Brain pericyte (primary cell): ENCODE results near the gene HNRNPUL2.

Source experiments
- DNase-seq: peaks from one replicate; pipeline ENCODE4 v3.0.0-alpha.2; 2012; ENCODE audit warnings: low read depth, low spot score

HNRNPUL2 gene

GRCh38 chr11:62726915-62727164, 417 bp downstream of the HNRNPUL2 start:
- DNase-seq = no peak

- no peak for DNase-seq
These were observed 922 bp downstream of the HNRNPUL2 start for GRCh38 chr11:62726156-62726914.

- no peak for DNase-seq
These were observed 1.6 kb downstream of the HNRNPUL2 start for GRCh38 chr11:62725646-62726045.

- no peak for DNase-seq
These were observed 3.1 kb downstream of the HNRNPUL2 start for GRCh38 chr11:62724171-62724570.

- no peak for DNase-seq
These were observed 5.3 kb downstream of the HNRNPUL2 start for GRCh38 chr11:62721994-62722393.

- no peak for DNase-seq
These were observed 7.8 kb downstream of the HNRNPUL2 start for GRCh38 chr11:62719302-62719978.

GRCh38 chr11:62716816-62717215, 10.4 kb downstream of the HNRNPUL2 start:
- no peak for DNase-seq

GRCh38 chr11:62716206-62716605, 11.1 kb downstream of the HNRNPUL2 start:
- DNase-seq = no peak

- DNase-seq = no peak
These were observed 11.8 kb downstream of the HNRNPUL2 start for GRCh38 chr11:62715150-62716130.

GRCh38 chr11:62713343-62713742, 13.9 kb downstream of the HNRNPUL2 start:
- no peak for DNase-seq

GRCh38 chr11:62712861-62713260, 14.4 kb downstream of the HNRNPUL2 start:
- DNase-seq = no peak

GRCh38 chr11:62712276-62712812, 14.9 kb downstream of the HNRNPUL2 start:
- no peak for DNase-seq

GRCh38 chr11:62710001-62710345, 17.3 kb downstream of the HNRNPUL2 start:
- no peak for DNase-seq

GRCh38 chr11:62709247-62710000, 17.8 kb downstream of the HNRNPUL2 start:
- peak; percentile 91 for DNase-seq

GRCh38 chr11:62708793-62709192, 18.5 kb downstream of the HNRNPUL2 start:
- DNase-seq = no peak

GRCh38 chr11:62708392-62708791, 18.9 kb downstream of the HNRNPUL2 start:
- DNase-seq = no peak

- DNase-seq = no peak
These were observed 19.9 kb downstream of the HNRNPUL2 start, which contains the start of the genes BSCL2 and GNG3 for GRCh38 chr11:62707277-62707861. Gene BSCL2, minus strand, starts transcription at chr11:62707424. Its CDS starts 229 bp downstream, at chr11:62707195. Gene GNG3, plus strand, starts transcription at chr11:62707676. Its CDS starts 620 bp downstream, at chr11:62708296.

- DNase-seq = no peak
These were observed 20.4 kb downstream of the HNRNPUL2 start for GRCh38 chr11:62706850-62707247.

- peak; percentile 58 for DNase-seq
These were observed 21.1 kb downstream of the HNRNPUL2 start for GRCh38 chr11:62705880-62706849.

- DNase-seq = no peak
These were observed 21.8 kb downstream of the HNRNPUL2 start for GRCh38 chr11:62705413-62705812.
